HEK293 (cell line): ENCODE measurements around the gene BCL2L13.
"Not testable (repeated sequence)": the region's sequence is repeated elsewhere in the genome, so short reads cannot be mapped to it uniquely, and the experiment has no call there.

Experiments used
- CTCF ChIA-PET: fragments of 350-600 bp; formaldehyde crosslinking; extraction: SDS; loops from one replicate; lab custom pipeline; 2021; ENCODE audit warnings: antibody characterized with exemption; lab: Yijun Ruan, JAX
- POLR2A ChIA-PET: fragments of 300-600 bp; formaldehyde crosslinking; extraction: SDS; loops from one replicate; lab custom pipeline; 2020; ENCODE audit warnings: antibody characterized with exemption, inconsistent platforms; lab: Yijun Ruan, JAX
- H3K27ac ChIP-seq: fragments of 200-500 bp; sonication (Bioruptor generic); 2 replicates; pipeline ENCODE4 v1.5.1; 2014; ENCODE audit warnings: low read depth, low read length, control low read depth, inconsistent platforms; ENCODE audit errors: extremely low read depth
- H3K36me3 ChIP-seq, 2 experiments: fragments of 200-500 bp in 1 of 2; sonication (Bioruptor generic) in 1 of 2; 1 replicate in 1 of 2; 2 replicates in 1 of 2; pipeline ENCODE4 v1.5.1; 2014 to 2017; ENCODE audit warnings: inconsistent platforms in 2 of 2, low read length in 2 of 2; ENCODE audit not compliant: control insufficient read depth in 2 of 2, insufficient read depth in 1 of 2
- H3K4me1 ChIP-seq: fragments of 200-500 bp; sonication (Bioruptor generic); 2 replicates; pipeline ENCODE4 v1.5.1; 2014; ENCODE audit warnings: mild to moderate bottlenecking, low read length, inconsistent platforms; ENCODE audit not compliant: control insufficient read depth, insufficient read depth
- H3K4me3 ChIP-seq: 2 replicates; pipeline ENCODE4 v1.5.1; 2011; ENCODE audit warnings: low read depth, mild to moderate bottlenecking, control low read depth, low read length, moderate library complexity
- H3K9me3 ChIP-seq: fragments of 200-500 bp; sonication (Bioruptor generic); 2 replicates; pipeline ENCODE4 v1.5.1; 2014; ENCODE audit warnings: low read depth, low read length, inconsistent platforms; ENCODE audit not compliant: control insufficient read depth, insufficient read depth
- HOXA7 ChIP-seq: sonication (generic); formaldehyde crosslinking; IDR thresholded peaks from 2 replicates; pipeline ENCODE4 v1.8.1; 2022; ENCODE audit warnings: missing genetic modification reagents, borderline replicate concordance
- MEIS1 ChIP-seq: sonication (generic); formaldehyde crosslinking; IDR thresholded peaks from 2 replicates; pipeline ENCODE4 v1.8.1; 2022; ENCODE audit warnings: missing genetic modification reagents, mild to moderate bottlenecking, borderline replicate concordance
- OVOL3 ChIP-seq: fragments of 450-650 bp; formaldehyde crosslinking; IDR thresholded peaks from 2 replicates; pipeline ENCODE4 v1.5.1; 2016; ENCODE audit warnings: missing biosample characterization, missing genetic modification characterization
- ZNF121 ChIP-seq: fragments of 450-650 bp; formaldehyde crosslinking; IDR thresholded peaks from 2 replicates; pipeline ENCODE4 v1.5.1; 2016; ENCODE audit warnings: missing biosample characterization, missing genetic modification characterization
- ZNF133 ChIP-seq: fragments of 450-650 bp; formaldehyde crosslinking; IDR thresholded peaks from 2 replicates; pipeline ENCODE4 v1.5.1; 2016; ENCODE audit warnings: missing biosample characterization, missing genetic modification characterization
- ZNF146 ChIP-seq: fragments of 450-650 bp; formaldehyde crosslinking; IDR thresholded peaks from 2 replicates; pipeline ENCODE4 v1.5.1; 2016; ENCODE audit warnings: missing biosample characterization, missing genetic modification characterization
- ZNF175 ChIP-seq: fragments of 450-650 bp; formaldehyde crosslinking; IDR thresholded peaks from 2 replicates; pipeline ENCODE4 v1.5.1; 2016; ENCODE audit warnings: missing biosample characterization, missing genetic modification characterization
- ZNF311 ChIP-seq: fragments of 450-650 bp; formaldehyde crosslinking; IDR thresholded peaks from 2 replicates; pipeline ENCODE4 v1.5.1; 2017; ENCODE audit warnings: missing biosample characterization, missing genetic modification characterization, borderline replicate concordance
- ZNF394 ChIP-seq: fragments of 450-650 bp; formaldehyde crosslinking; IDR thresholded peaks from 2 replicates; pipeline ENCODE4 v1.5.1; 2016; ENCODE audit warnings: missing biosample characterization, missing genetic modification characterization, mild to moderate bottlenecking, moderate library complexity, borderline replicate concordance
- ZNF510 ChIP-seq: fragments of 450-650 bp; formaldehyde crosslinking; IDR thresholded peaks from 2 replicates; pipeline ENCODE4 v1.5.1; 2018; ENCODE audit warnings: mild to moderate bottlenecking, missing genetic modification characterization, missing biosample characterization; ENCODE audit not compliant: insufficient replicate concordance
- ZNF514 ChIP-seq: fragments of 450-650 bp; formaldehyde crosslinking; IDR thresholded peaks from 2 replicates; pipeline ENCODE4 v1.5.1; 2016; ENCODE audit warnings: missing biosample characterization, missing genetic modification characterization
- ZSCAN16 ChIP-seq: fragments of 450-650 bp; formaldehyde crosslinking; IDR thresholded peaks from 2 replicates; pipeline ENCODE4 v1.5.1; 2016; ENCODE audit warnings: missing biosample characterization, missing genetic modification characterization
- TF ChIP-seq, protein P1 (sequence below): fragments of 450-650 bp; formaldehyde crosslinking; conservative IDR thresholded peaks from 2 replicates; pipeline ENCODE4 v1.5.1; 2016; ENCODE audit warnings: low read depth, missing biosample characterization, missing genetic modification characterization
- TF ChIP-seq, protein P2 (sequence below): fragments of 450-650 bp; formaldehyde crosslinking; IDR thresholded peaks from 2 replicates; pipeline ENCODE4 v1.5.1; 2016; ENCODE audit warnings: missing biosample characterization, missing genetic modification characterization

BCL2L13 gene

DNA sequence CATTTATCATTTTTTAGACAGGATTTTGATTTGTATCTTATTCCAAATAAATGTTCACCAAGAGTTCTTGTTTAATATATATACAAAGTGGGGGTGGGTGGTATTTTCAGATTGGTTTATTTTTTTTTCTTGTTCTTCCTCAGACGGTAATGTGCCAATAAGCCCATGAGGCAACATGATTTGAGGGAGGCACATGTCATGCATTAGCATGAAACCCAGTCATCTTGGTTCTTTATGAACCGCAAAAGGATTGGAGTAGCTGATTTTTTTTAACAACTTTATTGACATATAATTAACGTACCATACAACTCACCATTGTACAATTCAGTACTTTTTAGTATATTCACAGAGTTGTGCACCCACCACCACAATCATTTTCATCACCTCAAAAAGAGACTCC is 2.7 kb downstream of the BCL2L13 start:
- Histone ChIP-seq H3K9me3 (no peaks in the 10 kb centered on the region), H3K4me1 (0 out of 2 replicates have a peak, but pooled peaks cover 2% of the 10 kb centered on the region)
- TF ChIP-seq MEIS1 (CRISPR knock-in tag) (no peak), OVOL3 (tag by site-specific recombination) (no peak), ZNF121 (no peak), HOXA7 (CRISPR knock-in tag) (no peak), ZSCAN16 (tag by site-specific recombination) (no peak), ZNF133 (tag by site-specific recombination) (no peak), ZNF394 (tag by site-specific recombination) (peak; percentile 17; the same call in 1 of the 2 replicates), ZNF514 (tag by site-specific recombination) (no peak)
- TF ChIP-seq, all 188 proteins: peak for 1
- POLR2A ChIA-PET = no interaction called here
- H3K27ac ChIP-seq = no peak overlapping the region
- no peak overlapping the region for H3K4me3 ChIP-seq
- no peaks in the 10 kb centered on the region; a peak in 1 of 3 replicates for H3K36me3 ChIP-seq
- CTCF ChIA-PET = interaction anchor here (0.9 to 1.0 kb wide), 2 partner anchors 58 to 435 kb away, joined by 5 read pairs; no protein-coding TSS in a partner anchor

DNA sequence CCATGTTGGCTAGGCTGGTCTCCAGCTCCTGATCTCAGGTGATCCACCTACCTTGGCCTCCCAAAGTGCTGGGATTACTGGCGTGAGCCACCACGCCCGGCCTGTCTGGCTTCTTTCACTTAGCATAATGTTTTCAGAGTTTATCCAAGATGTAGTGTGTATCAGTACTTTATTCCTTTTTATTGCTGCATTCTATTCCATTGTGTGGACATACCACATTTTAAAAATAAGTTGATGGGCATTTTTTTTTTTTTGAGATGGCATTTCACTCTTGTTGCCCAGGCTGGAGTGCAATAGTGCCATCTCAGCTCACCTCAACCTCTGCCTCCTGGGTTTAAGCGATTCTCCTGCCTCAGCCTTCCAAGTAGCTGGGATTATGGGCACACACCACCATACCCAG is 3.8 kb downstream of the BCL2L13 start:
- H3K36me3 ChIP-seq, H3K27ac ChIP-seq: not testable (repeated sequence)
- CTCF ChIA-PET = interaction anchor here (0.6 to 1.1 kb wide), 2 partner anchors 50 to 79 kb away, joined by 3 read pairs; no protein-coding TSS in a partner anchor

DNA sequence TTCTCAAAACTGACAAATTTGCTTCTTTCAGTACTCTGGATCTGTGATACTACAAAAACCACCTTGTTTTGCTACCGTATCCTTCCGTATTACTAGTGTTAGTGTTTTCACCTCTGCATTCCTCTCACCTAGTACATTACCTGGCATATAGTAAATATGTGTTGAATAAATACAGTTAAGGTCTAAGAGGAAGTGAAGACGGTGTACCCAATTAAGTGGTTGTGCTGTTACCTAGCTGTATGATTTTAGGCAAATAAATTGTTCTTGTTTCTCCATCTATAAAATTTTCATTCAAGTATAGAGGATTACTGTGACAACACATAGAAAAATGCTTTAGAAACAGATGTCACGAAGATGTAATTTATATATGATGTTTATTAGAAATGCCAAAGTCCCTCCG is 8.9 kb downstream of the BCL2L13 start:
- Histone ChIP-seq H3K36me3 (no peaks in the 10 kb centered on the region; a peak in 1 of 3 replicates), H3K9me3 (no peaks in the 10 kb centered on the region), H3K4me1 (no peaks in the 10 kb centered on the region), H3K4me3 (no peak overlapping the region), H3K27ac (no peak overlapping the region)
- ChIA-PET CTCF (interaction anchor here (0.7 kb wide), 1 partner anchor 36 kb away, joined by 3 read pairs; no protein-coding TSS in a partner anchor), POLR2A (no interaction called here)
- TF ChIP-seq ZNF175 (tag by site-specific recombination) = no peak
- no peak for TF ChIP-seq ZNF311 (tag by site-specific recombination)
- TF ChIP-seq, protein P1, sequence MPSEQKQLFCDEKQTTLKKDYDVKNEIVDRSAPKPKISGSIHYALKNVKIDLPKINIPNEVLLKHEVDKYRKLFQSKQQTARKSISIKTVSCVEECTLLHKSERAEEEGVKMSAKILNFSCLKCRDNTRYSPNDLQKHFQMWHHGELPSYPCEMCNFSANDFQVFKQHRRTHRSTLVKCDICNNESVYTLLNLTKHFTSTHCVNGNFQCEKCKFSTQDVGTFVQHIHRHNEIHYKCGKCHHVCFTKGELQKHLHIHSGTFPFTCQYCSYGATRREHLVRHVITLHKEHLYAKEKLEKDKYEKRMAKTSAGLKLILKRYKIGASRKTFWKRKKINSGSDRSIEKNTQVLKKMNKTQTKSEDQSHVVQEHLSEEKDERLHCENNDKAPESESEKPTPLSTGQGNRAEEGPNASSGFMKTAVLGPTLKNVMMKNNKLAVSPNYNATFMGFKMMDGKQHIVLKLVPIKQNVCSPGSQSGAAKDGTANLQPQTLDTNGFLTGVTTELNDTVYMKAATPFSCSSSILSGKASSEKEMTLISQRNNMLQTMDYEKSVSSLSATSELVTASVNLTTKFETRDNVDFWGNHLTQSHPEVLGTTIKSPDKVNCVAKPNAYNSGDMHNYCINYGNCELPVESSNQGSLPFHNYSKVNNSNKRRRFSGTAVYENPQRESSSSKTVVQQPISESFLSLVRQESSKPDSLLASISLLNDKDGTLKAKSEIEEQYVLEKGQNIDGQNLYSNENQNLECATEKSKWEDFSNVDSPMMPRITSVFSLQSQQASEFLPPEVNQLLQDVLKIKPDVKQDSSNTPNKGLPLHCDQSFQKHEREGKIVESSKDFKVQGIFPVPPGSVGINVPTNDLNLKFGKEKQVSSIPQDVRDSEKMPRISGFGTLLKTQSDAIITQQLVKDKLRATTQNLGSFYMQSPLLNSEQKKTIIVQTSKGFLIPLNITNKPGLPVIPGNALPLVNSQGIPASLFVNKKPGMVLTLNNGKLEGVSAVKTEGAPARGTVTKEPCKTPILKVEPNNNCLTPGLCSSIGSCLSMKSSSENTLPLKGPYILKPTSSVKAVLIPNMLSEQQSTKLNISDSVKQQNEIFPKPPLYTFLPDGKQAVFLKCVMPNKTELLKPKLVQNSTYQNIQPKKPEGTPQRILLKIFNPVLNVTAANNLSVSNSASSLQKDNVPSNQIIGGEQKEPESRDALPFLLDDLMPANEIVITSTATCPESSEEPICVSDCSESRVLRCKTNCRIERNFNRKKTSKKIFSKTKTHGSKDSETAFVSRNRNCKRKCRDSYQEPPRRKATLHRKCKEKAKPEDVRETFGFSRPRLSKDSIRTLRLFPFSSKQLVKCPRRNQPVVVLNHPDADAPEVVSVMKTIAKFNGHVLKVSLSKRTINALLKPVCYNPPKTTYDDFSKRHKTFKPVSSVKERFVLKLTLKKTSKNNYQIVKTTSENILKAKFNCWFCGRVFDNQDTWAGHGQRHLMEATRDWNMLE (tag by site-specific recombination) = no peak
- TF ChIP-seq ZNF510 (tag by site-specific recombination) = no peak

More for the DNA sequence above, 3.8 kb downstream of the BCL2L13 start:
- TF ChIP-seq, protein P2, sequence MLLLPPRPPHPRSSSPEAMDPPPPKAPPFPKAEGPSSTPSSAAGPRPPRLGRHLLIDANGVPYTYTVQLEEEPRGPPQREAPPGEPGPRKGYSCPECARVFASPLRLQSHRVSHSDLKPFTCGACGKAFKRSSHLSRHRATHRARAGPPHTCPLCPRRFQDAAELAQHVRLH (tag by site-specific recombination) = 0 out of 2 replicates have a peak, but pooled peaks have one; percentile 47
- TF ChIP-seq ZNF146 (tag by site-specific recombination) = peak; percentile 89
- POLR2A ChIA-PET = interaction anchor here (0.7 kb wide), 1 partner anchor 423 kb away, joined by 3 read pairs; no protein-coding TSS in a partner anchor
- H3K9me3 ChIP-seq, H3K4me1 ChIP-seq, H3K4me3 ChIP-seq: not testable (repeated sequence)
